AG08395 (cell line): ENCODE measurements around the gene CHRNA4.

Experiments used
- DNase-seq: peaks from one replicate; pipeline ENCODE4 v3.0.0; 2012; ENCODE audit warnings: mixed read lengths, low spot score

Gene CHRNA4

GRCh38 chr20:63363013-63363957 is 2.1 kb upstream of the CHRNA4 start:
- no peak for DNase-seq

- no peak for DNase-seq
Measured at GRCh38 chr20:63362436-63363009, 1.4 kb upstream of the CHRNA4 start.

- DNase-seq = no peak
Measured at GRCh38 chr20:63361519-63362435, 628 bp upstream of the CHRNA4 start.

GRCh38 chr20:63359937-63360849 is 956 bp downstream of the CHRNA4 start:
- no peak for DNase-seq

GRCh38 chr20:63359164-63359934 is 1.8 kb downstream of the CHRNA4 start:
- DNase-seq = no peak

- DNase-seq = no peak
Measured at GRCh38 chr20:63357921-63358905, 2.9 kb downstream of the CHRNA4 start.

GRCh38 chr20:63356931-63357879 is 3.9 kb downstream of the CHRNA4 start:
- no peak for DNase-seq

- DNase-seq = no peak
Measured at GRCh38 chr20:63356511-63356910, 4.6 kb downstream of the CHRNA4 start.

- DNase-seq = no peak
Measured at GRCh38 chr20:63355781-63356295, 5.3 kb downstream of the CHRNA4 start.

- DNase-seq = no peak
Measured at GRCh38 chr20:63354636-63355350, 6.4 kb downstream of the CHRNA4 start.

GRCh38 chr20:63352811-63353221 is 8.3 kb downstream of the CHRNA4 start:
- DNase-seq = no peak

- DNase-seq = no peak
Measured at GRCh38 chr20:63351811-63352591, 9.1 kb downstream of the CHRNA4 start.

GRCh38 chr20:63351326-63351700 is 9.8 kb downstream of the CHRNA4 start:
- no peak for DNase-seq

GRCh38 chr20:63350597-63351325 is 10.4 kb downstream of the CHRNA4 start:
- no peak for DNase-seq

GRCh38 chr20:63350196-63350595 is 11.0 kb downstream of the CHRNA4 start:
- no peak for DNase-seq

GRCh38 chr20:63349516-63349895 is 11.6 kb downstream of the CHRNA4 start:
- no peak for DNase-seq
